GM18517 (cell line): ENCODE data around the gene ST6GALNAC4.

Source experiments
- ATAC-seq: cut with Tn5 transposase; IDR thresholded peaks from one replicate; pipeline ENCODE4 v1.9.1; 2021; ENCODE audit warnings: mild to moderate bottlenecking, moderate library complexity; ENCODE audit not compliant: unreplicated experiment

The ST6GALNAC4 gene

DNA sequence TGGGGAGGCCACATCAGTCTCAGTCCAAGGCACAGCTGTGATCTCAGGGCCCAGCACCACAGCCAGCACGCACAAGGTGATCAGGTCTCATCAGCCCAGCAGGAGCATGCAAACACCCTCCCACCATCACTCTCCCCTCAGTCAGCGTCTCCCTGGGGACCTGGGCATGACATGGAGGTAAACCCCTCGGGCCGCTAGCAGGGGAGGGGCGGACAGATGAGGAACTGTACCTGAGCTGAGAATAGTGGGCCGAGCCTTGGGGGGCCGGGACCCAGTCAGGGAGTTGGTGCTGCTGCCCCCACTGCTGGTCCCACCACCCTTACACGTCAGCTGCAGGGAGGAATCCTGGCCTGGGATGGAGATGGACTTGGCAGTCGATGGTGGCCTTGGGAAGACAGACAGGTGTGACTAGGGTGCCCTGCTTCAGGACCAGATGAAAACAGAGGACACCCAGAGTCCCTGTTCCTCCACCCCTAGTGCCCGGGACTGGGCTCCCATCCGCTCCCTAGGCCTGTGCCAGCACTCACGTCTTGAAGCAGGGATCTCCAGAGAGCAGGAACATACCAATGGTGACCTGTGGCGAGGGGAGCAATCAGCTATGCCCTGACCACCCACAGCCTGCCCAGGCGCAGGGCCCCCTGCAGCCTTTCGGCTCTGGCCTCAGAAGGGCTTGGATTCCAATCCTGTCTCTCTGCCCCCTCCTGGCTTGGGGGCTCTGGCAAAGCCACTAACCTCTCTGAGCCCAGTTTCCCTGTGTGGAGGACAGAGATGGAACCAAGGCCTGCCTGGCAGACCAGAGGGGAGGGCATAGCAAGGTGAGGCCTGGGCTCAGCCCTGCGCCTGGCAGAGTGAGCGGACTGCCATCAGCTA is 31.2 kb upstream of the ST6GALNAC4 start:
- no peak for ATAC-seq

DNA sequence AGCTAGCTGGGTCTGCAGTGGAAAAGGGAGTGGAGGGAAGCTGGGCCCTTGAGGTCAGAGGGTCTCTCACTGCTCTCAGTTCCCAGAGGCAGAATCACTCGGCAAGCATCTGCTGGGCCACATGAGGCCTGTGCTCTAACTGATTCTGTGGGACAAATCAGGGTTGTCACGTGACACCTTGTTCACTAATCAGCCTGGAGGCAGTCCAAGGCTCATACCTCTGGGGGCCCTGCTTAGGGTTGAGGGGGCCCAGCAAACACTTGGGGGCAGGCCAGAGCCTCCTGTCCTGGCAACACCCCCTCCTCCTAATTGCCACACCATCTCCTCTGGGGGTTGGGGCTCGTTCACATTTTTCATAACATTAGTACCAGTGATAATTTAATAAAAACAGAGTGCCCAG is 29.9 kb upstream of the ST6GALNAC4 start:
- no peak for ATAC-seq

DNA sequence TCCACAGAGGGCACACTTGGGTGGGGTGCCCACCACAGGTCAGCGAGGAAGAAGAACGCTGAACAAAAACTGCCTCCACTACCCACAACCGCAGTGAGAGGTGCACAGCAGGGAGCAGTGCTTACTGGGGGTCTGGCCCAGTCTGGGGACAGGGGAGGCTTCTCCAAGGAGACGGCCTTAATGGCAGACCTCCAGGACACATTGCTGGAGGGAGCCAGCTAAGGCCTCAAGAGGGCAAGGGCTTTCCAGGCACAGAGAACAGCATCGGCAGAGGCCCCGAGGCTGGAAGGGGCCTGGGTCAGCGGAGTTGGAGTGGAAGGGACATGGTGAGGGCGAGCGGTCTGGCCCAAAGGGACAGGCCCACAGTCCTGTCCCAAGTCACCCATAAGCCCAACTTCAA is 29.1 kb upstream of the ST6GALNAC4 start:
- ATAC-seq, result no peak

DNA sequence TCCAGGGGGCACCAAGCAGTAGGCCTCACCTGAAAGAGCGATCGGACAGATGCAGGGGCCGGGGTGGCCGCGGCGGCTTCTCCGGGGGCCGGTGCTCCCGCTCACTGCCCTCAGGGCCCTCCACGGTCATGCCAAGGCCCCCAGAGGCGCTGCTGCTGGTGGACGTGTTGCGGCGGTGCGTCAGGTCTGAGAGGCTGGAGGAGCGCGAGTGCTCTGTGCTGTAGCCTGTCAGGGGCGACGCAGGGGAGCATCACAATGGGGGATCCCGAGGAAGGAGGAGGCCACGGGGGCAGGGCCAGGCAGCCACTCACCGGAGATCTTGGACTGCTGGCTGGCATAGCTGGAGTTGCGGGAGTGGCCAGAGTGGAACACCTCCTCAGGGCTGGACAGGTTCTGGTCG is 28.5 kb upstream of the ST6GALNAC4 start:
- no peak for ATAC-seq

DNA sequence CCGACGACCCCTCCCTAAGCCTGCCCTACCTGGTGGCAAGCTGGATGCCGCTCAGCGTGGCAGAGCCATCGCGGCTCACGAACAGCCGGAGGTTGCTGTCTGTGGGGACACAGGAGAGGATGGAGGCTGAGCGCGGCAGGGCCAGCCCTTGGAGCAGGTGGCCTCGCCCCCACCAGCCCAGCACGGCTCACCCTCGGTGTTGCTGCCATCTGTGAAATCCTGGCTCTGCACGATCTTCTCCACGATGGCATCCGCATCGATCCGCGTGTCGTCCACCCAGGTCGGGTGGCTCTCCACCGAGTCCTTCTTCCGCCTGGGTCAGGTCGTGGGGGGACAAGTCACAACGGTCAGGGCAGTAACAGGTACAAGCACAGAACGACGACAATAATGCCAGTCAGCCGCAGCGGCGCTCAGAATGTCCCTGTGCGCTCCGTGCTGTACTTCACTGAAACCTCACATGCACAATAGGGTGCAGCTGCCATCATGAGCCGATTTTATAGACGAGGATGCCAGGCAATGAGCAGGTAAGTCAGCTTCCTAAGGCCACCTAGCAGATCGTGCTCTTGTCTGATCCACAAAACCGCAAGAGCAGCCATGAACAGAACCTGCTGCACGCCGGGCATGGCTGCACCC is 27.9 kb upstream of the ST6GALNAC4 start:
- no peak for ATAC-seq

DNA sequence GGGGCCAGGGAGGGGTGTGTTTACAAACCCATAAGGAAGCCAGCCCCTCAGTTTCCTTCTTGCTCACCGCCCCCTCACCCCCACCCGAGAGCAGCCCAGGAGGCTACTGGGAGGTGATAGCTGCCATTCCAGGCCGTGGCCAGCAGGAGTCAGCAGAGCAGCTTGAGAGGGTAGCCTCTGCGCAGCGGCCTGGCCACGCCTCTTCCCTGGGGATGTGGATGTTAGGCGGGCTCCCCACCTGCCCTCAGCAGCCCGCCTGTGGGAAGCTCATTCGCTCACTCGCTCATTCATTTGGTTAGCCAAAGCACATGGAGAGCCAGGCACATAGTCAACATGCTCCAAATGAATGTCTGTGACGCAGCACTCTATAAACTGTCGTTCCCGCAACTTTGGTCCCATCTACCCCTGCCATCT is 26.9 kb upstream of the ST6GALNAC4 start:
- ATAC-seq, result no peak

DNA sequence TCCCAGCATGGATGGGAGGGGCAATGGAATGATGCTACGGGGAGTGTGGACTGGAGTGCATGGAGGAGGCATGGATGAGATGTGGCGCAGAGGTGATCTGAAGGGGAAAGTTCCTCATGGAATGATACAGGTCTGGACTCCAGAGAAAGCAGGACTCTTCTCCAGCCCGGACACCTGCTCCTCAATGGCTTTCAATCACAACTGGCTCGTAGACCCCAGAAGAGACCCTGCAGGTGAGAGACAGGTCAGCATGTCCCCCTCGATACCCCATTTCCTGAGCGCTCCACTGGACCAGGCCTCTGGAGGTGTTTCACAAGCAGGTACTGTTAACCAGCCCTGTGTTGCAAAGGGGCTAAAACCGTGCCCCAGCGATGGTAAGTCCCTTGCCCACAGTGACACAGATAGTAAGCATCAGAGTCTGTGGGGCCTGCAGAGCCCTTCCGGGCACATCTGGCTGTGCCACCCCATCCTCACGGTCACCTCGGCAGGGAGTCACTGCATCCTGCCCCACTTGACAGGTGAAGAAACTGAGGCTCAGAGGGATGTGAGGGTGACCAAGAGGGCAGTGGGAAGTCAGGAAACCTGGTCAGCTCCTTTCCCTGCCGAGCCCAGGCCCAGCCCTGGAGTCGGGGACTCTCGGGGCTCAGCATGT is 26.3 kb upstream of the ST6GALNAC4 start:
- ATAC-seq, result no peak

DNA sequence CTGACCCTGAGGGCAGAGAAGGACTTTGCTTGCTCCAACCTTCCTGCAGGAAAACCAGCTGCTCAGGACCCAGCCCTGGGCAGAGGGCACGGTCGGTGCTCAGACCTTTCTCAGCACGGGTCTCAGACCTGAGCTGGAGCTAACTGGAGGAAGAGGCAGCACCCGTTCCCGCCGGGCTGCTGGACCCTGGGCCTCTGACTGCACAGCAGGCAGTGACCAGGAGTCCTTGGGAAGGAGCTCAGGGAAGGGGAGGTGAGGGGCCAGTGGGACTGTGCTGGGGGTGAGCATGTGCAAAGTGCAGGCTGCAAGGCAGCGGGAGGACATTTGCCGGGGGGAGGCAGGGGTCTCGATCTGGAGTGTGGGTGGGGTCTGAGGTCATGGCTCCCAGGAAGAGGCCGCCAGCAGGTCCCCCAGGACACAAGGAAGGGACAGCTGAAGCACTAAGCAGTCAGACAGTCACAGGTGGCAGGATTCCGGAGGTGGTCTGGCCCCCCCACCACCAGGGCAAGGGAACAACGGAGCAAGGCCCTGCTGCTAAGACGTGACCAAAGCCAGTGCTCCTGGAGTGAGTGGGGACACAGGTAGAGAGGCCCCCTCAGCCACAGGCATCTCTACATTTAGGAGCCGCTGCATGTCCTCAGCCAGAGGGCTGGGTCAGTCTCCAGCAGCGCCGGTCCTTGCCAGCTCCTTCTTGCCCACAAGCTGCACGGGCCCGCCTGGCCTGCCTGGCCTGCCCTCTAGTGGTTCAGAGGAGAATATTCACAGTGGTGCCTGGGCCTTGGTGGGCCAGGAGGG is 25.6 kb upstream of the ST6GALNAC4 start:
- no peak for ATAC-seq

DNA sequence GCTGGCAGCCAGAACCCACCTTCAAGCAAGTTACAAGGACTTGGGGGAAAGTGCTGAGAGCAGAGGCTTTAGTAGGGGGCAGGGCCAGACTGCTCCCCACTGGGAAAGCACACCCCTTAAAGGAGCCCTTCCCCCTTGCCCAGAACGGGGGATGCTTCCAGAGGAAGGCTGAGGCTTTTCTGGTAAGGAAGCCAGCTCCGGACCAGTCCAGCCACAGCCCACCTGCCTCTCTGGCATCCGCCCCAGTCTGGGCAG is 25.0 kb upstream of the ST6GALNAC4 start:
- no peak for ATAC-seq

DNA sequence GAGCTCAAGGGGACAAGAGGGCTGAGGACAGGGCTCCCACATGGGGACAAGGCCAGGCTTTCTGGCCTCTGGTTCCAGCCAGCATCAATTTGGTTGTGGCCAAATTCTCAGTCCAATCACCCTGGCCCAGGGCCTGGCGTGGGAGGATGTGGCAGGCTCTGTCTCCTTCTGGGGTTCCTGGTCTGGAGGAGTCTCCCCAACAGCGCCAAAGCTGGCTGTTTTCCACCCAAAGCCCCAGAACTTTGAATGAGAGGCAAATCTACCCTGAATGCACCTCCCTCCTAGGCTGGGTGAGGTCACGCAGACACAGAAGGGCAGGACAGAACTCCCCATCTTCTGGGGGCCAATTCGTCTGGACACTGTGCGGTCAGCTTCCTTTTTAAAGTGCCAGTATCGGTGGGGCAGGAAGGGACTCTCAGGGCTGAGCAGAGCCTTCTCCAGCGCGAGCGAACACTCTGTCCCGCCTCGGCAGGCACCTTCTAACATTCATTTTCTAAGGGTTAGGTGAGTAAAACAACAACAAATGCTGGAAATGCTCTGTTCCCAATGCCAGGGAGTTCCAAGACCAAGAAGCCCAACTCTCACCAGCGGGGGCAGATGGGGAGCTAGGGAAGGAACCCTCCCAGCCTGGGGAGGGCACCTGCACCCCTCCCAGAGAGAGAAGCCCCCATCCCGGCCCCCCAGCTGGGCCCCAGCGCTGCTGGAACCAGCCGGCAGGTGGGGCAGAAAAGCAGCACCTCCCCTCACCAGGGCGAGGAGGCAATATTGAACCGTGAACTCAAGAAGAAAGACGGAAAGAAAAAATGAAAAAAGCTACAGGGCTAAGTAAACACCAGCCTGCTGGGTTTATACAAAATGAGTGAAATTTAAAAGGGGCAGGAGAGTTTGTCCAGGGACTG is 24.5 kb upstream of the ST6GALNAC4 start:
- no peak for ATAC-seq

DNA sequence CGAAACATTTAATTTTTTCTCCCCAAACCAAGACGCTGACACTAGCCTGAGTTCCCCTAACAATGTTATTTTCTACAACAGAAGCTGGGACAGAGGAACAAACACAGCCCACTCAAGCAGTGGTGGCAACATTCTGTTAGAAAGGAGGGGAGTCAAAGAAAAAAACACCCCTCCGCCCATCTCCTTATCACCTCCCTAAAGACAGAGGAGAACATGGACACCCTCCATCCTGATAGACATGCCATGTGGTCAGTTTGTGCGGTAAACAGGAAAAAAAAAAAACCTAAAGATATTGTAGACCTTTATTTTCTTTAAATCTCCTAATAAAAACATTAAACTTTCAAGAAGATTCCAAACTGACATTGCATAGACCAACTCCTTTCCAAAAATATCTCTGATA is 23.8 kb upstream of the ST6GALNAC4 start:
- ATAC-seq, result no peak

DNA sequence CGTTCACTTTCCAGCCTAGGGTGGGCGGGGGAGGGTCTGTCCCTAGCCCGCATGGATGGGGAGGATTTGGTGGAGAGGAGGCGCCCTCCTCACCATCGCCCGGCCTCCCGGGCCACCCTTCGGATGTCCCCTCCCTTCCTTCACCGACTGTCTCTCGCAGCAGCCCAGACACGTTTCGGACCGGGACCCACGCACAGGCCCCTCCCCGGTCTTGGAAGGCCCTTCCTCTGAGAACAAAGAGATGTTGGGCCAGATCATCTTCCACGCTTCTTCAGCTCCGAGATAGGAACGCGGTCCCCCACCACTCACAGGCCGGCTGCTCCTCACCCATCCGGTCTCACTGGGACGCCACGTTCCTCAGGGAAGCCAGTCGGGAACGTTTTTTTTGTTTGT is 21.5 kb upstream of the ST6GALNAC4 start:
- ATAC-seq, result no peak

DNA sequence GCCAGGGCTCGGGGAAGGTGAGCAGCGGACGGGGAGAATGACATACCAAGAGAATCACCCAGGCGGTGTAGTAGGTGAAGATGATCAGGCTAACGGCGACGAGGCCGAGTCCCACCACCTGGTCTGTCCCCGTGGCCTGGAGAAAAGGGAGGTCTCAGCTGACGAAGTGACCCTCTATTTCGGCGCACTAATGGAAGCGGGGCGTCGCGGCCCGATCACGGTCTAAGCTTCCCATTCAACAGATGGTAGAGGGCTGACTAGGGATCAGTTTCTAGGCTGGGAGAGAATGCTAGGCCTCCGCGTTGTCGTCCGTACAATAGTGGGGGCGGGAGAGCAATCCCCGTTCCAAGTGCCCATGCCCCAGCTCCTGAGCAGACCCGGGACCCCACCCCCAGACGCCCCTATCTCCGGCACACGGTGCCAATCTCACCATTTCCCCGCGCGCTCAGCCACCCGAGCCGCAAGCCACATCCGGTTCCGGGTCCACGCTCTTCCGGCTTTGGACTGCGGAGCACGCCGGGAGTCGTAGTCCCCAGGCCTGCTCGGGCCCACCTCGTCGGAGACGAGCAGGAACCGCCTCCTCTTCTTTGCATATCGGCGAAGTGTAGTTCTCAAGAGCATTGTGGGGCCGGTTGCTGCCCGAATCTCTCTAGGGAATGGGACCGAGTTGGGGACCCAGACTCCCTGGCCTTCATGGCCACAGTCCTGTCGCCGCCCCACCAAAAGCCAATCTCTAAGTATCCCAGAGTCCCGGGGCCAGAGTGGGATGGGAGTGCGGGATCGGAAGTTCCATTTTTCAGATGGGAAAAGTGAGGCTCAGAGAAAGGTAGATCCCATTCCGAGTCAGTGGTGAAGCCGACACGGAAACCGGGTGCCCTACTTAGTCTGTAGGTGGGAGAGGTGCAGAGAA is 20.8 kb upstream of the ST6GALNAC4 start, which contains the start of gene DPM2:
DPM2 (minus strand) TSS at position 467 of the 910 bp plus-strand sequence; CDS start at position 433, 34 bp downstream.
- ATAC-seq, result no peak

DNA sequence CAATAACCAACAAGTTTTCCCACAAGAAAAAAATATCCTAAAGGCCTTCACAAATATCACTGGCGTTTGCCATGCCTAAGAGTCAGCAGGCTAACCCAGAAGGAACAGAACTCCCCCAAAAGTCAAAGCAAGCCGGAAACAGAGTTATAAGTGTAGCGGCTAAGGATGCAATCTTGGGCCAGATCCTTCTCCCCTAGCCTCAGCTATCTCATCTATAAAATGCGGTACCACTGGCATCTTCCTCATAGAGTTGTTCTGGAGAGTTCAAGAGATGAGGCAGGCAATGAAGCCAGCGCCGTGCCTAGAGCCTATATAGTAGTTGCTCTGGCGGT is 20.2 kb upstream of the ST6GALNAC4 start:
- ATAC-seq, result no peak

DNA sequence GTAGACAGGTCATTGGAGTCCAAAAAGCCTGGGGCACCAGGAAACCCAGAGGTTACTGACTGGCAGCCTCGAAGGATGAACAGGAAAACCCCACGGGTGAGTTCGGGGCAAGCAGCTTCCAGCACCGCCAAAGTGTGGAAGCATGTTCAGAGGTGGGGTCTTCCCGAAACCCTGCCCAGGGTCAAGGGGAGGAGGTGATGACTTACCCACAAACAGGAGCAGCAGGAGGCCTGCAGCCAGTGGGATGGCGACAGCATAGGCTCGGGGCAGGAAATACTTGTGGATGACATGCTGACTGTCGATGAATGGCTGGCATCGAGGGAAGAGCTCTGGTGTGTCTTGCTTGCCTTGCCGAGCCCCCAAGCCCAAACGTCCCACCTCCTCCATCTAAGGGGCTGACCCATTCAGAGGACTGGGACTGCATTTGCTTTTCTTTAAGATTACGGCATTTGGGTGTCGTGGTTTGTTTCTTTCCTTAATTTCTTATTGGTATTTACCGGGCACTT is 19.6 kb upstream of the ST6GALNAC4 start:
- no peak for ATAC-seq

DNA sequence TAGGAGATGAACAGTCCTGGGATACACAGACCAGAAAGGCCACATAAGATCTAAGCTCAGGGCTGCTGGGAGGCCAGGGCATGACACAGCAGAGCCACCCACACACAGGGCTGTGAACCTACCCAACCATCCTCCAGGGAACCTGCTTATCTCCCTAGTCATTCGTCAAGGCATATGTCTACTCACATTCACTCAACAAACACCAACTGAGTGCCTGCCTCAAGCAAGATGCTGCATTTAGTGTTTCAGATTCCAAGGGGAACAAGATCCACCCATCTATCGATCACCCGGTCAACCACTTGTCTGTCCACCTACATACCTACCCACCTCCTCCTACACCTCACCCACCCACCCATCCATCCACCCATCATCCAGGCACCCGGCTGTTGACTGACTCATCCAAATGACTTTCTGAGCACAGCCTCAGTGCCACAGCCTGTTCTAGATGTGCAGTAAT is 19.0 kb upstream of the ST6GALNAC4 start:
- no peak for ATAC-seq

DNA sequence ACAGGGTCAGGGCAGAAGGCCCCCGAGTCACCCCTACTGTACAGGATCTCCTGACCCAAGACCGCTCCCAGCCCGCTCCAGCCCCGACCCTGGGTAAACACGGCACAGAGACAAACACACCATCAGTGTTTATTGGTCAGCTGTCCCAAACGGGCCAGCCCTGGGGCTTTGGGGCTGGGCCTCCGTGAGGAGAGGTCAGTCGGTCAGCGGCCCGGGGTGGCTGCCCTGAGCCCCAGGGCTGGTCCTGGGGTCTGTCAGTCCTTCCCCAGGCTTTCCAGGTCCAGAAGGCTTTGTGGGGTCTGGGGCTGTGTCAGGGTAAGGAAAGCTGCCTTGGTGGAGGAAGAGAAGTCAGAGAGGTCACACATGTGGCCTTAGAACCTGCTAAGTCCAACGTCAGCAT is 18.1 kb upstream of the ST6GALNAC4 start:
- ATAC-seq, result no peak

DNA sequence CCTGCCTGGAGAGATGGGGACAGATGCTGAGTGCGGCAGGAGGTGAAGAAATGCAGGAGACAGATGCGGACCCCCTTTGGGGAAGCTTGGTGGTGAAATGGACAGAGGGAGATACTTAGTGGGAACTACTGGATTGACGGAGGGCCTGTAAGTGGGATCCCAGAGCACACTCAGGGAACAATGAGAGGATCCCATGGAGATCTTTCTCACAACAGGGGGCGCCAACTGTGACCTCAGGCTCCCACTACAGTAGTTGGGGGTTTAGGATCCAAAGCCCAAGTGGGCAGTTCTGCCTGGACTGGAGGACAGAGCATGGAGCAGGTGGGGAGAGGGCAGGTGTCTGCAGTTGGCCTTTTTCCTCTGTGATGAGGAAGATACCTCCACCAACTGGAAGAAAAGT is 17.4 kb upstream of the ST6GALNAC4 start:
- ATAC-seq, result no peak
